Kidney (tissue), 14 donors: ENCODE measurements around the gene SLC35B1. TPM values are rescaled to one million over a fixed set of nuclear protein-coding genes. Genes with fewer than 3 reads are reported as not detected.
A peak's percentile ranks its signal among the peaks of the same experiment; 100 is the strongest.
"Not testable (repeated sequence)": the region's sequence is repeated elsewhere in the genome, so short reads cannot be mapped to it uniquely, and the experiment has no call there.

ENCODE experiments used
- DNase-seq, 5 donors: peaks; one replicate each; pipeline ENCODE4 v3.0.0-alpha.2; 2013 to 2020
- FAIRE-seq: peaks from 2 replicates; lab custom pipeline; 2012; peaks lifted over from hg19 to GRCh38; lab: Jason Lieb, UNC
- H3K27ac ChIP-seq, 2 donors: one replicate each; pipeline ENCODE4 v1.7.0; 2013; ENCODE audit warnings: low read depth in 2 of 2, low read length in 2 of 2, inconsistent platforms in 1 of 2
- H3K27me3 ChIP-seq: one replicate; pipeline ENCODE4 v1.7.1; 2013; ENCODE audit warnings: low read length, inconsistent platforms; ENCODE audit not compliant: control insufficient read depth, insufficient read depth
- H3K36me3 ChIP-seq, 3 donors: one replicate each; pipeline versions ENCODE4 v1.7.0 to v1.7.1; 2013; ENCODE audit warnings: low read length in 3 of 3, control low read depth in 1 of 3, inconsistent platforms in 1 of 3; ENCODE audit not compliant: insufficient read depth in 3 of 3, control insufficient read depth in 2 of 3
- H3K4me1 ChIP-seq, 3 donors: one replicate each; pipeline versions ENCODE4 v1.7.0 to v1.7.1; 2013; ENCODE audit warnings: low read length in 3 of 3, inconsistent platforms in 1 of 3, low read depth in 1 of 3; ENCODE audit not compliant: control insufficient read depth in 2 of 3, insufficient read depth in 2 of 3
- H3K4me3 ChIP-seq, 3 donors: one replicate each; pipeline versions ENCODE4 v1.7.0 to v1.8.1; 2013; ENCODE audit warnings: low read length in 3 of 3, control low read depth in 1 of 3, inconsistent platforms in 1 of 3
- H3K9ac ChIP-seq, 3 donors: one replicate each; pipeline versions ENCODE4 v1.7.0 to v1.7.1; 2013; ENCODE audit warnings: low read length in 3 of 3, control low read depth in 1 of 3, inconsistent platforms in 1 of 3
- H3K9me3 ChIP-seq, 3 donors: one replicate each; pipeline versions ENCODE4 v1.7.0 to v1.7.1; 2013; ENCODE audit warnings: low read length in 3 of 3, control low read depth in 1 of 3, inconsistent platforms in 1 of 3; ENCODE audit not compliant: control insufficient read depth in 2 of 3, insufficient read depth in 1 of 3
- intact Hi-C: fragments of 100-400 bp; cut with DNase I; formaldehyde crosslinking; loops from one replicate; pipeline ENCODE4 v1.11.1; 2022
- polyA plus RNA-seq: library from polyadenylated mRNA; stranded (reverse); fragments of 350-450 nt; fragmentation: Illumina TruSeq; extraction: RNeasy Lipid Tissue Mini Kit (QIAGEN cat#74804); gene quantifications from one replicate; pipeline ENCODE4 v1.2.3, GENCODE V29; 2014; ENCODE audit warnings: low read depth, low replicate concordance; ENCODE audit not compliant: insufficient read depth
- total RNA-seq: library from RNA; stranded (reverse); fragmentation: NEBNext Ultra II Directional; extraction: Animal tissue kit (Norgen Biotek cat#: 25700); gene quantifications from one replicate; pipeline ENCODE4 v1.2.1, GENCODE V29; 2021
- TF ChIP-seq, protein P1 (sequence below): IDR thresholded peaks from 3 replicates; pipeline ENCODE4 v1.5.1; 2012; ENCODE audit warnings: mild to moderate bottlenecking, moderate library complexity, borderline replicate concordance; ENCODE audit not compliant: insufficient read depth; ENCODE audit errors: extremely low read depth
- donor health status: control.
- donor health status: control.
- donor health status: control.
- donor health status: control.
- donor health status: control.
- donor health status: DM: yes; HTN: yes; CAD: no.
- donor health status: Normal renal cell carcinoma (clear cell type).

Gene SLC35B1
- total and polyA plus RNA-seq, 2 donors from 2014 or later = 56.6 to 83.7 TPM

- Histone ChIP-seq H3K4me3 (peak overlapping the region in 2 of 3 donors; percentile 68 to 71), H3K4me1 (peaks cover 0 to 27% (median 13%) of the 10 kb centered on the region in 3 donors), H3K27me3 (no peaks in the 10 kb centered on the region), H3K27ac (no peak overlapping the region), H3K9me3 (no peaks in the 10 kb centered on the region), H3K36me3 (no peaks in the 10 kb centered on the region), H3K9ac (peak overlapping the region in 1 of 3 donors; percentile 95)
- DNase-seq = peak in 1 of 5 donors; percentile 43
- TF ChIP-seq, protein P1, sequence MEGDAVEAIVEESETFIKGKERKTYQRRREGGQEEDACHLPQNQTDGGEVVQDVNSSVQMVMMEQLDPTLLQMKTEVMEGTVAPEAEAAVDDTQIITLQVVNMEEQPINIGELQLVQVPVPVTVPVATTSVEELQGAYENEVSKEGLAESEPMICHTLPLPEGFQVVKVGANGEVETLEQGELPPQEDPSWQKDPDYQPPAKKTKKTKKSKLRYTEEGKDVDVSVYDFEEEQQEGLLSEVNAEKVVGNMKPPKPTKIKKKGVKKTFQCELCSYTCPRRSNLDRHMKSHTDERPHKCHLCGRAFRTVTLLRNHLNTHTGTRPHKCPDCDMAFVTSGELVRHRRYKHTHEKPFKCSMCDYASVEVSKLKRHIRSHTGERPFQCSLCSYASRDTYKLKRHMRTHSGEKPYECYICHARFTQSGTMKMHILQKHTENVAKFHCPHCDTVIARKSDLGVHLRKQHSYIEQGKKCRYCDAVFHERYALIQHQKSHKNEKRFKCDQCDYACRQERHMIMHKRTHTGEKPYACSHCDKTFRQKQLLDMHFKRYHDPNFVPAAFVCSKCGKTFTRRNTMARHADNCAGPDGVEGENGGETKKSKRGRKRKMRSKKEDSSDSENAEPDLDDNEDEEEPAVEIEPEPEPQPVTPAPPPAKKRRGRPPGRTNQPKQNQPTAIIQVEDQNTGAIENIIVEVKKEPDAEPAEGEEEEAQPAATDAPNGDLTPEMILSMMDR = no peak
- FAIRE-seq = no peak
- intact Hi-C loops = no loop called here
Observed at GRCh38 chr17:49676276-49676868, 31.4 kb downstream of the SLC35B1 start.

GRCh38 chr17:49674507-49674906 is 33.3 kb downstream of the SLC35B1 start:
- DNase-seq (no peak), FAIRE-seq (no peak)
- H3K9ac ChIP-seq = no peak overlapping the region
- H3K9me3 ChIP-seq = no peaks in the 10 kb centered on the region
- TF ChIP-seq, protein P1 = no peak
- no peak overlapping the region for H3K4me3 ChIP-seq
- no peaks in the 10 kb centered on the region for H3K36me3 ChIP-seq
- H3K27ac ChIP-seq = no peak overlapping the region
- intact Hi-C loops = no loop called here
- H3K4me1 ChIP-seq = peaks cover 0 to 27% (median 13%) of the 10 kb centered on the region in 3 donors
- no peaks in the 10 kb centered on the region for H3K27me3 ChIP-seq

DNA sequence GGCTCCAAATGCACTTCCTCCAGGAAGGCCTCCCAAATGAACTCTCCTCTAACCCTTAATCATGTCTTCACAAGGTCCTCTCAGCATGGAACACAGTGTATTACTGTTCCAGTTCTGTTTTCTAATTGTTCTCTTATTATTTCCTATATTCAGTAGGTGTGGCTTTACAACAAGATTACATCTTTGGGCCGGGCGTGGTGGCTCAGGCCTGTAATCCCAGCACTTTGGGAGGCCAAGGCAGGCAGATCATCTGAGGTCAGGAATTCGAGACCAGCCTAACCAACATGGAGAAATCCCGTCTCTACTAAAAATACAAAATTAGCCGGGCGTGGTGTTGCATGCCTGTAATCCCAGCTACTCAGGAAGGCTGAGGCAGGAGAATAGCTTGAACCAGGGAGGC is 34.1 kb downstream of the SLC35B1 start:
- FAIRE-seq, intact Hi-C loops, DNase-seq, H3K27me3 ChIP-seq, H3K36me3 ChIP-seq, H3K9me3 ChIP-seq, H3K4me3 ChIP-seq, H3K9ac ChIP-seq, H3K27ac ChIP-seq: not testable (repeated sequence)
- peaks cover 0 to 27% (median 13%) of the 10 kb centered on the region in 3 donors for H3K4me1 ChIP-seq

DNA sequence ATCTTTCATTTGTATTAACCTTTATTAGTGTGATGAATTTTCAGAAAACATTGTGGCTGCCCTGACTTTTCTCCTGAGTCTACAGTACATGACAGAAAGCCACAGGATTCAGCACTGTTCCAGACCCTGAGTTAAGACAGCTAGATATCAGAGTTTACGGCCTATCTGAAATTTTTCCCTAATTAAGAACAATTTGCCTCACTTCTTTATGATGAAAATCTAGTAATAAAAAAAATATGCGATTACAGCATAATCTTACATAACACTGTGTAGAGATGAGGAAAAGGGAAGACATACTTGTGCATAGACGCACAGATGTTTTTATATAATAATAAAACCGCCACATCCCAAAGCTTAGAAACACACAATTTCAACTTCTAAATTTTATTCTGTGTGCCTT is 37.1 kb downstream of the SLC35B1 start:
- Histone ChIP-seq H3K4me1 (peaks cover 0 to 9% (median 2%) of the 10 kb centered on the region in 3 donors), H3K4me3 (no peak overlapping the region), H3K27ac (no peak overlapping the region), H3K27me3 (no peaks in the 10 kb centered on the region), H3K9me3 (no peaks in the 10 kb centered on the region), H3K9ac (no peak overlapping the region), H3K36me3 (no peaks in the 10 kb centered on the region)
- no peak for DNase-seq
- intact Hi-C loops = no loop called here
- TF ChIP-seq, protein P1 = no peak
- no peak for FAIRE-seq
